ENCODE measurements around the gene GSTM4. TPM values are rescaled to one million over a fixed set of nuclear protein-coding genes. Genes with fewer than 3 reads are reported as not detected.

The GSTM4 gene
- polyA plus RNA-seq, 1 donor from 2014 or later: 0.71 TPM

DNA sequence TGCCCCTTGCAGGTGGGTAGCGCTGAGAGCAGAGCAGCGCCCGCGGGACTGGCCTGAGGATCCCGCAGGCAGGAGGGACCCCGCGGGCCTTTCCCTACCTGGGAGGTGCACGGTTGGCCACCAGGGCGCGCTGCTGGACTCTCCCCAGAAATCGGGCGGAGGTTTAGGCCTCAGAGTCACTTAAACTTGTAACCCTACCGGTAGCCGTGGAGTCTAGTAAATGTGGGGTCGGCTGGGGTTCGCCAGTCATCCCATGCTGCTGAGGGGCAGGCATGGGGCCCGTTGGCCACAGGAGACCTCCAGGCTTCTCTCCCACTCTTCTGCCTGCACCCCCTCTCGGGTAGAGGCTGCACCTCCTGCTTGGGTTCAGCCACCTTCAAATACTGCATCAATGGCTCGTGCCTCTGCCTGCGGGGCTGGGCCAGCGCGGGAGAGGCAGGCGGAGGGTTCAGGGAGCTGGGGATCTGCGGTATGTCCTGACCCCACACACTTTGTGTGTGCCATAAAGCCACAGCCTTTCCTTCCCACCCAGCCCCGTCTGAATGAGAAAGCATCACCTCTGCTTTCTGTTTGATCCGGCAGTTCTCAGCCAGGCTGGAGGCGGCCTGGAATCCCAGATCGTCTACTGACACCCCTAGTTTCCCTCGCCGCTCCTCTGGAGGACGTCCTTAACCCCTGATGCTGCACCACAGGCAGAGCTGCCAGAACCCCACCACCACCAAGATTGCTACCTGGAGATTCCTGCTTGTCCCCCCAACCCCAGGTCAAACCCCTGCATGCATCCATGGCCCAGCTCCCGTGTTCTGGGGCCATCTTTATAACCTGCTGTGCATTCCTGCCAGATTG is 12.3 kb upstream of the GSTM4 start:
- H3K79me2 ChIP-seq (replicated peaks; ENCODE audit: insufficient read depth, low read length): no peaks in the 10 kb centered on the region
- no peaks in the 10 kb centered on the region for H3K9me2 ChIP-seq (ENCODE audit: insufficient read depth, low read length)
- no peak overlapping the region for H3K9ac ChIP-seq (ENCODE audit: low read length)
- H3F3A ChIP-seq (ENCODE audit: insufficient read depth, low read length, poor library complexity, severe bottlenecking): no peaks in the 10 kb centered on the region
- no peaks in the 10 kb centered on the region for H4K20me1 ChIP-seq (ENCODE audit: insufficient read depth)
- no peak overlapping the region for H2AFZ ChIP-seq (ENCODE audit: low read depth, low read length)
- TF ChIP-seq MXI1 (conservative IDR thresholded peaks at IDR 0.05; ENCODE audit: poor library complexity, severe bottlenecking) (no peak), TAF1 (IDR thresholded peaks at IDR 0.05; ENCODE audit: low read depth) (no peak), SMC3 (conservative IDR thresholded peaks at IDR 0.05; ENCODE audit: poor library complexity) (no peak), EZH2 (IDR thresholded peaks at IDR 0.05; ENCODE audit: borderline replicate concordance, insufficient read depth, low read length, poor library complexity, severe bottlenecking) (no peak), POLR2AphosphoS5 (IDR thresholded peaks at IDR 0.05) (no peak), RAD21 (conservative IDR thresholded peaks at IDR 0.05) (no peak), EP300 (conservative IDR thresholded peaks at IDR 0.05; ENCODE audit: poor library complexity, severe bottlenecking) (no peak)
- TF ChIP-seq, protein P1, sequence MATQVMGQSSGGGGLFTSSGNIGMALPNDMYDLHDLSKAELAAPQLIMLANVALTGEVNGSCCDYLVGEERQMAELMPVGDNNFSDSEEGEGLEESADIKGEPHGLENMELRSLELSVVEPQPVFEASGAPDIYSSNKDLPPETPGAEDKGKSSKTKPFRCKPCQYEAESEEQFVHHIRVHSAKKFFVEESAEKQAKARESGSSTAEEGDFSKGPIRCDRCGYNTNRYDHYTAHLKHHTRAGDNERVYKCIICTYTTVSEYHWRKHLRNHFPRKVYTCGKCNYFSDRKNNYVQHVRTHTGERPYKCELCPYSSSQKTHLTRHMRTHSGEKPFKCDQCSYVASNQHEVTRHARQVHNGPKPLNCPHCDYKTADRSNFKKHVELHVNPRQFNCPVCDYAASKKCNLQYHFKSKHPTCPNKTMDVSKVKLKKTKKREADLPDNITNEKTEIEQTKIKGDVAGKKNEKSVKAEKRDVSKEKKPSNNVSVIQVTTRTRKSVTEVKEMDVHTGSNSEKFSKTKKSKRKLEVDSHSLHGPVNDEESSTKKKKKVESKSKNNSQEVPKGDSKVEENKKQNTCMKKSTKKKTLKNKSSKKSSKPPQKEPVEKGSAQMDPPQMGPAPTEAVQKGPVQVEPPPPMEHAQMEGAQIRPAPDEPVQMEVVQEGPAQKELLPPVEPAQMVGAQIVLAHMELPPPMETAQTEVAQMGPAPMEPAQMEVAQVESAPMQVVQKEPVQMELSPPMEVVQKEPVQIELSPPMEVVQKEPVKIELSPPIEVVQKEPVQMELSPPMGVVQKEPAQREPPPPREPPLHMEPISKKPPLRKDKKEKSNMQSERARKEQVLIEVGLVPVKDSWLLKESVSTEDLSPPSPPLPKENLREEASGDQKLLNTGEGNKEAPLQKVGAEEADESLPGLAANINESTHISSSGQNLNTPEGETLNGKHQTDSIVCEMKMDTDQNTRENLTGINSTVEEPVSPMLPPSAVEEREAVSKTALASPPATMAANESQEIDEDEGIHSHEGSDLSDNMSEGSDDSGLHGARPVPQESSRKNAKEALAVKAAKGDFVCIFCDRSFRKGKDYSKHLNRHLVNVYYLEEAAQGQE (IDR thresholded peaks at IDR 0.05; ENCODE audit: borderline replicate concordance): no peak
- TF ChIP-seq, protein P2, sequence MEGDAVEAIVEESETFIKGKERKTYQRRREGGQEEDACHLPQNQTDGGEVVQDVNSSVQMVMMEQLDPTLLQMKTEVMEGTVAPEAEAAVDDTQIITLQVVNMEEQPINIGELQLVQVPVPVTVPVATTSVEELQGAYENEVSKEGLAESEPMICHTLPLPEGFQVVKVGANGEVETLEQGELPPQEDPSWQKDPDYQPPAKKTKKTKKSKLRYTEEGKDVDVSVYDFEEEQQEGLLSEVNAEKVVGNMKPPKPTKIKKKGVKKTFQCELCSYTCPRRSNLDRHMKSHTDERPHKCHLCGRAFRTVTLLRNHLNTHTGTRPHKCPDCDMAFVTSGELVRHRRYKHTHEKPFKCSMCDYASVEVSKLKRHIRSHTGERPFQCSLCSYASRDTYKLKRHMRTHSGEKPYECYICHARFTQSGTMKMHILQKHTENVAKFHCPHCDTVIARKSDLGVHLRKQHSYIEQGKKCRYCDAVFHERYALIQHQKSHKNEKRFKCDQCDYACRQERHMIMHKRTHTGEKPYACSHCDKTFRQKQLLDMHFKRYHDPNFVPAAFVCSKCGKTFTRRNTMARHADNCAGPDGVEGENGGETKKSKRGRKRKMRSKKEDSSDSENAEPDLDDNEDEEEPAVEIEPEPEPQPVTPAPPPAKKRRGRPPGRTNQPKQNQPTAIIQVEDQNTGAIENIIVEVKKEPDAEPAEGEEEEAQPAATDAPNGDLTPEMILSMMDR (IDR thresholded peaks at IDR 0.05; ENCODE audit: poor library complexity, severe bottlenecking): no peak
- H3K27me3 ChIP-seq (ENCODE audit: insufficient read depth, low read depth, low read length): no peaks in the 10 kb centered on the region
- H3K4me2 ChIP-seq (ENCODE audit: low read length): no peak overlapping the region
- no peaks in the 10 kb centered on the region for H3K9me3 ChIP-seq (ENCODE audit: low read length)
- H3K4me3 ChIP-seq (ENCODE audit: low read length): no peak overlapping the region
- no peaks in the 10 kb centered on the region for H3K36me3 ChIP-seq (ENCODE audit: insufficient read depth, low read length)
- H3K27ac ChIP-seq (ENCODE audit: low read length): no peak overlapping the region

DNA sequence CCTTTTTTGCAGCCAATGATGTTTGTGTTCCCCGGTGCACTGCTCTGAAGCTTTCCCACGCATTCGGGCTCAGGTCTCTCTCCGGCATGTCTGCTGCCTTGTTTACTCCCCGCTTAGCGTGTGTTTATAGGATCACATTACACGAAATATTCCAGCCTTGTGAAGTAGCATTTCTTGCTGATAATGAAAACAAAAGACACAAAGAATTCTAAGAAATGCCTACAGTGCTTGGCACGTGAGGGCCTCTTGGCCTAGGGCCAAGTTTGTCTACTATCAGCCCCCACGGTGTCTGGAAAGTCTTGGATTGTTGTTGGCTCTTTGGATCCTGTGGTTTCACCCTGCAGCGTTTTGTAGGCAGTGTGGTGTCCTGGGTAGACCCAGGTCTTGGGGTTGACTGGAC is 11.2 kb upstream of the GSTM4 start:
- Histone ChIP-seq H3K4me2 (ENCODE audit: low read length) (no peak overlapping the region), H3K9ac (ENCODE audit: low read length) (no peak overlapping the region), H3F3A (ENCODE audit: insufficient read depth, low read length, poor library complexity, severe bottlenecking) (no peaks in the 10 kb centered on the region), H3K27ac (ENCODE audit: low read length) (no peak overlapping the region), H3K36me3 (ENCODE audit: insufficient read depth, low read length) (no peaks in the 10 kb centered on the region), H3K9me2 (ENCODE audit: insufficient read depth, low read length) (no peaks in the 10 kb centered on the region), H2AFZ (ENCODE audit: low read depth, low read length) (no peak overlapping the region), H3K79me2 (replicated peaks; ENCODE audit: insufficient read depth, low read length) (no peaks in the 10 kb centered on the region), H4K20me1 (ENCODE audit: insufficient read depth) (no peaks in the 10 kb centered on the region), H3K27me3 (ENCODE audit: insufficient read depth, low read depth, low read length) (no peaks in the 10 kb centered on the region), H3K4me3 (ENCODE audit: low read length) (no peak overlapping the region), H3K9me3 (ENCODE audit: low read length) (no peaks in the 10 kb centered on the region)
- TF ChIP-seq MXI1 (conservative IDR thresholded peaks at IDR 0.05; ENCODE audit: poor library complexity, severe bottlenecking) (no peak), POLR2AphosphoS5 (IDR thresholded peaks at IDR 0.05) (no peak), SMC3 (conservative IDR thresholded peaks at IDR 0.05; ENCODE audit: poor library complexity) (no peak), RAD21 (conservative IDR thresholded peaks at IDR 0.05) (no peak), EZH2 (IDR thresholded peaks at IDR 0.05; ENCODE audit: borderline replicate concordance, insufficient read depth, low read length, poor library complexity, severe bottlenecking) (no peak), EP300 (conservative IDR thresholded peaks at IDR 0.05; ENCODE audit: poor library complexity, severe bottlenecking) (no peak), TAF1 (IDR thresholded peaks at IDR 0.05; ENCODE audit: low read depth) (no peak)
- TF ChIP-seq, protein P1 (IDR thresholded peaks at IDR 0.05; ENCODE audit: borderline replicate concordance): no peak
- TF ChIP-seq, protein P2 (IDR thresholded peaks at IDR 0.05; ENCODE audit: poor library complexity, severe bottlenecking): no peak
